HCT116 (cell line): ENCODE results near the gene LDLRAD4. TPM values are rescaled to one million over a fixed set of nuclear protein-coding genes. Genes with fewer than 3 reads are reported as not detected.

Experiments
- ATAC-seq: fragments of 200-7000 bp; cut with Tn5 transposase; 2 replicates; pipeline ENCODE4 v1.9.1; 2020; ENCODE audit warnings: mild to moderate bottlenecking, moderate library complexity
- BruUV-seq: library from RNA; stranded (reverse); fragments of 400-500 nt; replicated peaks from 2 replicates; lab custom pipeline; 2021; lab: Mats Ljungman, UMichigan
- CTCF ChIA-PET: fragments of 300-600 bp; sonication (Branson Sonifier 250); formaldehyde crosslinking; loops from one replicate; lab custom pipeline; 2021; ENCODE audit warnings: antibody characterized with exemption; lab: Charles Lee
- POLR2A ChIA-PET: fragments of 300-600, 350-600 bp; sonication (Branson Sonifier 250); formaldehyde crosslinking; loops from one replicate; lab custom pipeline; 2021; ENCODE audit warnings: antibody characterized with exemption; lab: Charles Lee
- RAD21 ChIA-PET, 2 experiments: fragments of 300-600 bp; sonication (Branson Sonifier 250); formaldehyde crosslinking; loops; one replicate each; lab custom pipeline; 2023; ENCODE audit warnings: low total read pairs in 2 of 2; ENCODE audit not compliant: uncharacterized antibody in 2 of 2, unreplicated experiment in 2 of 2, low non-redundant PET in 1 of 2; lab: Charles Lee
- DNase-seq: peaks from one replicate; pipeline ENCODE4 v3.0.0-alpha.2; 2010; ENCODE audit warnings: low read depth, low spot score
- H2AFZ ChIP-seq: fragments of 200-600 bp; shearing (Covaris generic), sonication (generic); 2 replicates; pipeline ENCODE4 v1.6.1; 2017; ENCODE audit warnings: low read depth, mixed run types, mixed read lengths, antibody characterized with exemption, low read length; ENCODE audit not compliant: poor library complexity, severe bottlenecking
- H3K27ac ChIP-seq: 2 replicates; pipeline ENCODE4 v1.5.1; 2012; ENCODE audit warnings: low read depth, low read length
- H3K27me3 ChIP-seq: fragments of 200-600 bp; sonication (generic); 2 replicates; pipeline ENCODE4 v1.6.1; 2016; ENCODE audit warnings: mixed run types, low read length, mixed read lengths; ENCODE audit not compliant: insufficient read depth
- H3K36me3 ChIP-seq, 2 experiments: fragments of 200-500 bp in 1 of 2; fragments of 200-600 bp in 1 of 2; sonication (Bioruptor generic) in 1 of 2; sonication (generic) in 1 of 2; 2 replicates each; pipeline versions ENCODE4 v1.5.1 to v1.6.1; 2014 to 2016; ENCODE audit warnings: low read length in 2 of 2, inconsistent platforms in 1 of 2, mixed read lengths in 1 of 2, mixed run types in 1 of 2; ENCODE audit not compliant: insufficient read depth in 2 of 2, control insufficient read depth in 1 of 2
- H3K4me1 ChIP-seq, 2 experiments: fragments of 200-600 bp in 1 of 2; sonication (generic) in 1 of 2; 2 replicates each; pipeline versions ENCODE4 v1.5.1 to v1.6.1; 2012 to 2017; ENCODE audit warnings: low read length in 2 of 2, inconsistent platforms in 1 of 2, mild to moderate bottlenecking in 1 of 2, mixed read lengths in 1 of 2, mixed run types in 1 of 2, moderate library complexity in 1 of 2; ENCODE audit not compliant: insufficient read depth in 2 of 2, control insufficient read depth in 1 of 2
- H3K4me2 ChIP-seq: fragments of 200-600 bp; sonication (generic); 2 replicates; pipeline ENCODE4 v1.6.1; 2017; ENCODE audit warnings: mixed run types, low read length, mixed read lengths
- H3K4me3 ChIP-seq, 2 experiments: fragments of 200-600 bp in 1 of 2; sonication (generic) in 1 of 2; replicated peaks in 1 of 2; 2 replicates each; pipeline ENCODE4 v1.5.1; 2011 to 2016; ENCODE audit warnings: low read length in 2 of 2, control low read depth in 1 of 2, low read depth in 1 of 2, mild to moderate bottlenecking in 1 of 2, mixed read lengths in 1 of 2, mixed run types in 1 of 2
- H3K79me2 ChIP-seq: fragments of 200-600 bp; sonication (generic); 2 replicates; pipeline ENCODE4 v1.6.1; 2017; ENCODE audit warnings: mild to moderate bottlenecking, mixed run types, low read length, moderate library complexity, mixed read lengths; ENCODE audit not compliant: insufficient read depth
- H3K9ac ChIP-seq: fragments of 200-600 bp; sonication (generic); 2 replicates; pipeline ENCODE4 v1.6.1; 2016; ENCODE audit warnings: low read length, mixed read lengths
- H3K9me2 ChIP-seq: fragments of 200-600 bp; sonication (generic), shearing (Covaris generic); 2 replicates; pipeline ENCODE4 v1.6.1; 2017; ENCODE audit warnings: mixed run types, mild to moderate bottlenecking, moderate library complexity; ENCODE audit not compliant: insufficient read depth
- H3K9me3 ChIP-seq, 2 experiments: fragments of 200-500 bp in 1 of 2; fragments of 200-600 bp in 1 of 2; sonication (Bioruptor generic) in 1 of 2; sonication (generic) in 1 of 2; 2 replicates each; pipeline ENCODE4 v1.6.1; 2014 to 2017; ENCODE audit warnings: low read length in 2 of 2, mixed read lengths in 2 of 2, inconsistent platforms in 1 of 2, low read depth in 1 of 2, mild to moderate bottlenecking in 1 of 2, mixed run types in 1 of 2, moderate library complexity in 1 of 2; ENCODE audit not compliant: control insufficient read depth in 1 of 2, insufficient read depth in 1 of 2
- H4K20me1 ChIP-seq: fragments of 200-600 bp; sonication (generic), shearing (Covaris generic); 2 replicates; pipeline ENCODE4 v1.6.1; 2017; ENCODE audit warnings: mixed run types, mild to moderate bottlenecking, moderate library complexity; ENCODE audit not compliant: insufficient read depth
- CEBPB ChIP-seq: IDR thresholded peaks from 2 replicates; pipeline ENCODE4 v1.6.1; 2012; ENCODE audit warnings: low read depth
- EZH2 ChIP-seq: fragments of 200-600 bp; sonication (generic); IDR thresholded peaks from 2 replicates; pipeline ENCODE4 v1.6.1; 2017; ENCODE audit warnings: antibody characterized with exemption, mixed run types
- EZH2phosphoT487 ChIP-seq: fragments of 200-600 bp; IDR thresholded peaks from 2 replicates; pipeline ENCODE4 v1.6.1; 2018; ENCODE audit warnings: antibody characterized with exemption, borderline replicate concordance
- JUND ChIP-seq: IDR thresholded peaks from 2 replicates; pipeline ENCODE4 v1.6.1; 2012
- RAD21 ChIP-seq: IDR thresholded peaks from 2 replicates; pipeline ENCODE4 v1.6.1; 2012; ENCODE audit warnings: low read depth, mild to moderate bottlenecking
- SIN3A ChIP-seq: IDR thresholded peaks from 2 replicates; pipeline ENCODE4 v1.6.1; 2012; ENCODE audit warnings: low read depth
- SP1 ChIP-seq: IDR thresholded peaks from 2 replicates; pipeline ENCODE4 v1.6.1; 2012; ENCODE audit warnings: low read depth
- SRF ChIP-seq: IDR thresholded peaks from 2 replicates; pipeline ENCODE4 v1.6.1; 2012; ENCODE audit warnings: low read depth
- YY1 ChIP-seq: IDR thresholded peaks from 2 replicates; pipeline ENCODE4 v1.6.1; 2011; ENCODE audit warnings: low read length, low read depth, moderate library complexity, mild to moderate bottlenecking; ENCODE audit not compliant: insufficient replicate concordance; ENCODE audit errors: extremely low read depth
- intact Hi-C: fragments of 100-400 bp; cut with micrococcal nuclease; formaldehyde crosslinking; loops from 2 replicates; pipeline ENCODE4 v1.10.0; 2022
- total RNA-seq: library from RNA; stranded (reverse); gene quantifications from one replicate; pipeline ENCODE4 v1.2.1, GENCODE V29; 2021; ENCODE audit not compliant: unreplicated experiment
- TF ChIP-seq, protein P1 (sequence below): IDR thresholded peaks from 2 replicates; pipeline ENCODE4 v1.6.1; 2012; ENCODE audit warnings: low read depth
- TF ChIP-seq, protein P2 (sequence below): IDR thresholded peaks from 2 replicates; pipeline ENCODE4 v1.6.1; 2012
- TF ChIP-seq, protein P3 (sequence below): IDR thresholded peaks from 2 replicates; pipeline ENCODE4 v1.6.1; 2012

LDLRAD4 gene
- total RNA-seq, 1 experiment from 2014 or later, result 1.2 TPM

DNA sequence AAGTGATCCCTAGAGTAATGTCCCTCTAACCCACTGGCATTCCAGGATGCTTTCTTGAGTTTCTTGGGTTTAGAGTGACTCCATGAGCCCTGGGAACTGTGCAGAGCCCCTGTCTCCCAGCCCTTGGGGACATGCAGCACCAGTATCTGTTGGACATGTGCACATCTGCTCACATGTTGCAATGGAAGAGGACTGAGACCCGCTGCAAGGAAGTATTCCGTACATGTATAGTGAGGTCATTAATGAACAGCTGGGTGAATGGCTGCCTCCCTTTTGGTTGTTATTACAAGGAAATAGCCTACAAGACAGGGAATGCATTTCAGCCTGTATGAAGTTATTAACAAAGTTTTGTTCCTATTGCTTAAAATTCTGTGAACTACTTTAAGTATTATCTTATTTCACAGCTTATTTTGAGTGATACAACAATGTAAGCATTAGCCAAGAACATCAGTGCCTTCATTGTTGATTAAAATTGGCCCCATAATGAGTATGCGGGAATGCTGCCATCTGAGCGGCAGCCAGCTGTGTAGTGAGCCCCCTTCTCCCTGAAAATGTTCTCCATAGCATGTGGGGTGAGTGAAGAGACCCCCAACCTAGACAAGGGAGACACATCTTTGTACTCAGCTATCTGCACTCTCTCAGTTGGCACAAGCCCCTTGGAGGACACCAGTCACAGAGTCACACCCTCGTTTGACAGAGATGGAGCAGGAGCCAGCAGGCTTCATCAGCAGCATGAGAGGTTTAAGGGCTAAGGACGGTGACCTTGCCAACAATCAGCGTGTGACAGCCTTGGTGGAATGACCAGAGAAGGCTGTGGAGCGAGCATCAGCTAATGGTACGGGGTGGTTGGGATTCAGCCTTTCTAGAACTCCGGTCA lies 420.4 kb downstream of the LDLRAD4 start:
- RAD21 ChIA-PET, result no interaction called here
- no TSS peak for BruUV-seq
- Histone ChIP-seq H3K36me3 (no peaks in the 10 kb centered on the region), H3K9me3 (no peaks in the 10 kb centered on the region), H3K4me2 (no peak overlapping the region), H3K9me2 (no peaks in the 10 kb centered on the region), H3K4me3 (no peak overlapping the region), H3K4me1 (no peaks in the 10 kb centered on the region), H3K9ac (no peak overlapping the region), H4K20me1 (no peaks in the 10 kb centered on the region), H3K27me3 (no peaks in the 10 kb centered on the region), H2AFZ (no peak overlapping the region), H3K79me2 (no peaks in the 10 kb centered on the region), H3K27ac (no peak overlapping the region)
- CTCF ChIA-PET, result no interaction called here
- intact Hi-C loops, result loop anchor here (10.0 kb wide), 1 partner anchor 694 kb away; the partner anchor contains the start of gene SEH1L
- DNase-seq (no peak), ATAC-seq (no peak)
- TF ChIP-seq YY1, result no peak
- TF ChIP-seq SRF, result no peak
- no peak for TF ChIP-seq EZH2phosphoT487
- no peak for TF ChIP-seq EZH2
- TF ChIP-seq SIN3A, result no peak
- TF ChIP-seq, protein P1, sequence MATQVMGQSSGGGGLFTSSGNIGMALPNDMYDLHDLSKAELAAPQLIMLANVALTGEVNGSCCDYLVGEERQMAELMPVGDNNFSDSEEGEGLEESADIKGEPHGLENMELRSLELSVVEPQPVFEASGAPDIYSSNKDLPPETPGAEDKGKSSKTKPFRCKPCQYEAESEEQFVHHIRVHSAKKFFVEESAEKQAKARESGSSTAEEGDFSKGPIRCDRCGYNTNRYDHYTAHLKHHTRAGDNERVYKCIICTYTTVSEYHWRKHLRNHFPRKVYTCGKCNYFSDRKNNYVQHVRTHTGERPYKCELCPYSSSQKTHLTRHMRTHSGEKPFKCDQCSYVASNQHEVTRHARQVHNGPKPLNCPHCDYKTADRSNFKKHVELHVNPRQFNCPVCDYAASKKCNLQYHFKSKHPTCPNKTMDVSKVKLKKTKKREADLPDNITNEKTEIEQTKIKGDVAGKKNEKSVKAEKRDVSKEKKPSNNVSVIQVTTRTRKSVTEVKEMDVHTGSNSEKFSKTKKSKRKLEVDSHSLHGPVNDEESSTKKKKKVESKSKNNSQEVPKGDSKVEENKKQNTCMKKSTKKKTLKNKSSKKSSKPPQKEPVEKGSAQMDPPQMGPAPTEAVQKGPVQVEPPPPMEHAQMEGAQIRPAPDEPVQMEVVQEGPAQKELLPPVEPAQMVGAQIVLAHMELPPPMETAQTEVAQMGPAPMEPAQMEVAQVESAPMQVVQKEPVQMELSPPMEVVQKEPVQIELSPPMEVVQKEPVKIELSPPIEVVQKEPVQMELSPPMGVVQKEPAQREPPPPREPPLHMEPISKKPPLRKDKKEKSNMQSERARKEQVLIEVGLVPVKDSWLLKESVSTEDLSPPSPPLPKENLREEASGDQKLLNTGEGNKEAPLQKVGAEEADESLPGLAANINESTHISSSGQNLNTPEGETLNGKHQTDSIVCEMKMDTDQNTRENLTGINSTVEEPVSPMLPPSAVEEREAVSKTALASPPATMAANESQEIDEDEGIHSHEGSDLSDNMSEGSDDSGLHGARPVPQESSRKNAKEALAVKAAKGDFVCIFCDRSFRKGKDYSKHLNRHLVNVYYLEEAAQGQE, result no peak
- TF ChIP-seq, protein P2, sequence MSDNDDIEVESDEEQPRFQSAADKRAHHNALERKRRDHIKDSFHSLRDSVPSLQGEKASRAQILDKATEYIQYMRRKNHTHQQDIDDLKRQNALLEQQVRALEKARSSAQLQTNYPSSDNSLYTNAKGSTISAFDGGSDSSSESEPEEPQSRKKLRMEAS, result no peak
- TF ChIP-seq RAD21, result no peak
- TF ChIP-seq CEBPB, result no peak
- TF ChIP-seq, protein P3, sequence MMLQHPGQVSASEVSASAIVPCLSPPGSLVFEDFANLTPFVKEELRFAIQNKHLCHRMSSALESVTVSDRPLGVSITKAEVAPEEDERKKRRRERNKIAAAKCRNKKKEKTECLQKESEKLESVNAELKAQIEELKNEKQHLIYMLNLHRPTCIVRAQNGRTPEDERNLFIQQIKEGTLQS, result no peak
- no peak for TF ChIP-seq JUND
- TF ChIP-seq SP1, result no peak
- POLR2A ChIA-PET, result no interaction called here
